Sigmoid colon (tissue), 4 donors: ENCODE results near the gene RTRAF.
A peak's percentile ranks its signal among the peaks of the same experiment; 100 is the strongest.

Source experiments
- POLR2AphosphoS5 ChIP-seq, 4 donors: sonication (generic); formaldehyde crosslinking; IDR thresholded peaks; one replicate each; pipeline ENCODE4 v1.6.1; 2017; ENCODE audit warnings: antibody characterized with exemption in 4 of 4
- TF ChIP-seq, protein P1 (sequence below), 4 experiments: fragments of 450-650 bp in 3 of 4; fragments of 200-600 bp in 1 of 4; IDR thresholded peaks; one replicate each; pipeline ENCODE4 v1.5.1; 2016 to 2019; ENCODE audit warnings: antibody characterized with exemption in 4 of 4, mild to moderate bottlenecking in 3 of 4, moderate library complexity in 2 of 4

GRCh38 chr14:51996148-51996746 lies 6.9 kb downstream of the RTRAF start:
- TF ChIP-seq, protein P1, sequence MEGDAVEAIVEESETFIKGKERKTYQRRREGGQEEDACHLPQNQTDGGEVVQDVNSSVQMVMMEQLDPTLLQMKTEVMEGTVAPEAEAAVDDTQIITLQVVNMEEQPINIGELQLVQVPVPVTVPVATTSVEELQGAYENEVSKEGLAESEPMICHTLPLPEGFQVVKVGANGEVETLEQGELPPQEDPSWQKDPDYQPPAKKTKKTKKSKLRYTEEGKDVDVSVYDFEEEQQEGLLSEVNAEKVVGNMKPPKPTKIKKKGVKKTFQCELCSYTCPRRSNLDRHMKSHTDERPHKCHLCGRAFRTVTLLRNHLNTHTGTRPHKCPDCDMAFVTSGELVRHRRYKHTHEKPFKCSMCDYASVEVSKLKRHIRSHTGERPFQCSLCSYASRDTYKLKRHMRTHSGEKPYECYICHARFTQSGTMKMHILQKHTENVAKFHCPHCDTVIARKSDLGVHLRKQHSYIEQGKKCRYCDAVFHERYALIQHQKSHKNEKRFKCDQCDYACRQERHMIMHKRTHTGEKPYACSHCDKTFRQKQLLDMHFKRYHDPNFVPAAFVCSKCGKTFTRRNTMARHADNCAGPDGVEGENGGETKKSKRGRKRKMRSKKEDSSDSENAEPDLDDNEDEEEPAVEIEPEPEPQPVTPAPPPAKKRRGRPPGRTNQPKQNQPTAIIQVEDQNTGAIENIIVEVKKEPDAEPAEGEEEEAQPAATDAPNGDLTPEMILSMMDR (IDR thresholded peaks at IDR 0.05) = peak; percentile 59 to 78 (median 64)
- TF ChIP-seq POLR2AphosphoS5 (IDR thresholded peaks at IDR 0.05) = no peak
